GM18907 (cell line): ENCODE results near the gene GULP1.

ENCODE experiments used
- ATAC-seq: cut with Tn5 transposase; IDR thresholded peaks from one replicate; pipeline ENCODE4 v1.9.1; 2021; ENCODE audit warnings: mild to moderate bottlenecking, moderate library complexity; ENCODE audit not compliant: unreplicated experiment

The GULP1 gene

GRCh38 chr2:188629753-188630527 is 338.3 kb downstream of the GULP1 start:
- ATAC-seq, result no peak

GRCh38 chr2:188631037-188631809 is 339.5 kb downstream of the GULP1 start:
- ATAC-seq, result no peak

GRCh38 chr2:188634656-188635055 is 343.0 kb downstream of the GULP1 start:
- no peak for ATAC-seq
